ENCODE measurements around the gene FGF5. TPM values are rescaled to one million over a fixed set of nuclear protein-coding genes. Genes with fewer than 3 reads are reported as not detected.
A peak's percentile ranks its signal among the peaks of the same experiment; 100 is the strongest.

Gene FGF5
- total RNA-seq, 4 donors from 2014 or later: not detected

- Histone ChIP-seq H3K4me1 (peaks cover 11 to 21% of the 10 kb centered on the region in 2 donors), H3K4me3 (peak overlapping the region; percentile 44 to 61 (median 48)), H3K27ac (no peak overlapping the region), H3K36me3 (no peaks in the 10 kb centered on the region), H3K9me3 (no peaks in the 10 kb centered on the region), H3K27me3 (peaks cover 56 to 64% (median 62%) of the 10 kb centered on the region in 3 donors)
- intact Hi-C loops (cut with DNase I; ENCODE audit: low total_unique reads): no loop called here
- no peak for TF ChIP-seq POLR2A (IDR thresholded peaks at IDR 0.05)
- ATAC-seq: no peak
- DNase-seq: no peak
- in situ Hi-C loops (cut with MboI; ENCODE audit: low sequenced_read_pairs in 4 of 4): no loop called here
These were observed 752 bp upstream of the FGF5 start for GRCh38 chr4:80265571-80266252.

- DNase-seq (no peak), ATAC-seq (no peak)
- no peaks in the 10 kb centered on the region for H3K9me3 ChIP-seq
- no peaks in the 10 kb centered on the region for H3K36me3 ChIP-seq
- peaks cover 56 to 64% (median 62%) of the 10 kb centered on the region in 3 donors for H3K27me3 ChIP-seq
- intact Hi-C loops (cut with DNase I; ENCODE audit: low total_unique reads): no loop called here
- H3K4me3 ChIP-seq: peak overlapping the region; percentile 44 to 61 (median 48)
- H3K27ac ChIP-seq: no peak overlapping the region
- in situ Hi-C loops (cut with MboI; ENCODE audit: low sequenced_read_pairs in 4 of 4): no loop called here
- peaks cover 11 to 21% of the 10 kb centered on the region in 2 donors for H3K4me1 ChIP-seq
- TF ChIP-seq CTCF (IDR thresholded peaks at IDR 0.05 in 4 of 5, conservative IDR thresholded peaks at IDR 0.05 in 1 of 5) (no peak), POLR2A (IDR thresholded peaks at IDR 0.05) (no peak)
These were observed 477 bp downstream of the FGF5 start for GRCh38 chr4:80266902-80267380.

GRCh38 chr4:80268081-80268823 is 1.8 kb downstream of the FGF5 start:
- H3K36me3 ChIP-seq: no peaks in the 10 kb centered on the region
- H3K4me3 ChIP-seq: no peak overlapping the region
- intact Hi-C loops (cut with DNase I; ENCODE audit: low total_unique reads): no loop called here
- H3K27ac ChIP-seq: no peak overlapping the region
- no peak for DNase-seq
- H3K9me3 ChIP-seq: no peaks in the 10 kb centered on the region
- peaks cover 11 to 21% of the 10 kb centered on the region in 2 donors for H3K4me1 ChIP-seq
- H3K27me3 ChIP-seq: peaks cover 56 to 63% (median 60%) of the 10 kb centered on the region in 3 donors
- no peak for ATAC-seq
- TF ChIP-seq POLR2A (IDR thresholded peaks at IDR 0.05) (no peak), CTCF (IDR thresholded peaks at IDR 0.05 in 4 of 5, conservative IDR thresholded peaks at IDR 0.05 in 1 of 5) (no peak)
- in situ Hi-C loops (cut with MboI; ENCODE audit: low sequenced_read_pairs in 4 of 4): no loop called here

- peaks cover 51 to 56% (median 53%) of the 10 kb centered on the region in 3 donors for H3K27me3 ChIP-seq
These were observed 2.5 kb downstream of the FGF5 start for GRCh38 chr4:80268936-80269335.

More at GRCh38 chr4:80268936-80269335, 2.5 kb downstream of the FGF5 start:
- intact Hi-C loops (cut with DNase I; ENCODE audit: low total_unique reads) (no loop called here), in situ Hi-C loops (cut with MboI; ENCODE audit: low sequenced_read_pairs in 4 of 4) (no loop called here)
- no peaks in the 10 kb centered on the region for H3K9me3 ChIP-seq
- ATAC-seq (no peak), DNase-seq (no peak)
- no peak overlapping the region for H3K4me3 ChIP-seq
- TF ChIP-seq CTCF (IDR thresholded peaks at IDR 0.05 in 4 of 5, conservative IDR thresholded peaks at IDR 0.05 in 1 of 5) (no peak), POLR2A (IDR thresholded peaks at IDR 0.05) (no peak)
- no peak overlapping the region for H3K27ac ChIP-seq
- peaks cover 11 to 21% of the 10 kb centered on the region in 2 donors for H3K4me1 ChIP-seq
- no peaks in the 10 kb centered on the region for H3K36me3 ChIP-seq

All from gastrocnemius medialis (tissue), 4 donors.